OCI-LY3 (cell line): Measurements from ENCODE around the gene DHDH.
"Not testable (repeated sequence)": the region's sequence is repeated elsewhere in the genome, so short reads cannot be mapped to it uniquely, and the experiment has no call there.

ENCODE experiments used
- H2AFZ ChIP-seq: fragments of 200-600, 300-600 bp; shearing (Covaris generic); 2 replicates; pipeline ENCODE4 v1.6.0; 2014; ENCODE audit warnings: antibody characterized with exemption, low read depth, low read length
- H3K27ac ChIP-seq: fragments of 200-600, 300-600 bp; sonication (generic); 2 replicates; pipeline ENCODE4 v1.5.1; 2014; ENCODE audit warnings: mild to moderate bottlenecking, low read length, moderate library complexity, mixed read lengths
- H3K27me3 ChIP-seq: fragments of 200-600, 300-600 bp; sonication (generic); 2 replicates; pipeline ENCODE4 v1.6.1; 2014; ENCODE audit warnings: low read depth, low read length, mixed read lengths
- H3K36me3 ChIP-seq: fragments of 200-600, 300-600 bp; sonication (generic); replicated peaks from 2 replicates; pipeline ENCODE3; 2014; ENCODE audit warnings: low read depth, low read length, mixed read lengths
- H3K4me1 ChIP-seq: fragments of 300-600, 200-600 bp; sonication (generic); 2 replicates; pipeline ENCODE4 v1.6.1; 2014; ENCODE audit warnings: low read length, mixed read lengths
- H3K4me2 ChIP-seq: fragments of 200-600, 300-600 bp; sonication (generic); 2 replicates; pipeline ENCODE4 v1.6.1; 2014; ENCODE audit warnings: low read length, mixed read lengths
- H3K4me3 ChIP-seq: fragments of 300-600, 200-600 bp; sonication (generic); 2 replicates; pipeline ENCODE4 v1.5.1; 2014; ENCODE audit warnings: antibody characterized with exemption, mild to moderate bottlenecking, low read length, moderate library complexity
- H3K79me2 ChIP-seq: fragments of 300-600, 200-600 bp; shearing (Covaris generic); 2 replicates; pipeline ENCODE4 v1.6.1; 2014; ENCODE audit warnings: mild to moderate bottlenecking, low read length, mixed read lengths
- H3K9ac ChIP-seq: fragments of 300-600, 200-600 bp; shearing (Covaris generic); 2 replicates; pipeline ENCODE4 v1.6.0; 2014; ENCODE audit warnings: mild to moderate bottlenecking, low read length, moderate library complexity
- H3K9me3 ChIP-seq: fragments of 200-600, 300-600 bp; shearing (Covaris generic); 2 replicates; pipeline ENCODE4 v1.6.1; 2014; ENCODE audit warnings: low read length, mixed read lengths; ENCODE audit not compliant: insufficient read depth
- H4K20me1 ChIP-seq: fragments of 200-600, 300-600 bp; sonication (generic); 2 replicates; pipeline ENCODE4 v1.6.1; 2016; ENCODE audit warnings: low read length, mixed read lengths; ENCODE audit not compliant: insufficient read depth
- CTCF ChIP-seq: fragments of 200-600, 300-600 bp; sonication (generic); IDR thresholded peaks from 2 replicates; pipeline ENCODE4 v1.5.1; 2014; ENCODE audit warnings: antibody characterized with exemption, low read length, low read depth
- EZH2phosphoT487 ChIP-seq: fragments of 200-600 bp; shearing (Covaris generic); IDR thresholded peaks from 2 replicates; pipeline ENCODE4 v1.6.1; 2018; ENCODE audit warnings: antibody characterized with exemption, mixed run types, low read depth

DHDH gene

GRCh38 chr19:48933382-48933932 is at the start of gene DHDH:
DHDH (plus strand) TSS chr19:48933699; CDS start chr19:48933722, 23 bp downstream.
- peaks cover 8% of the 10 kb centered on the region for H3K27me3 ChIP-seq
- H3K4me1 ChIP-seq: peaks cover 11% of the 10 kb centered on the region
- no peak for TF ChIP-seq EZH2phosphoT487
- TF ChIP-seq CTCF: no peak
- H3K4me3 ChIP-seq: peak within 1 kb of the TSS; percentile 82
- no peaks in the 10 kb centered on the region for H4K20me1 ChIP-seq
- no peaks in the 10 kb centered on the region for H3K9me3 ChIP-seq
- H3K4me2 ChIP-seq: peak within 1 kb of the TSS; percentile 83
- peak within 1 kb of the TSS; percentile 33; the same call in 1 of the 2 replicates for H3K9ac ChIP-seq
- peak within 1 kb of the TSS; percentile 81 for H2AFZ ChIP-seq
- H3K27ac ChIP-seq: no peak within 1 kb of the TSS
- no peaks in the 10 kb centered on the region for H3K79me2 ChIP-seq
- no peaks in the 10 kb centered on the region for H3K36me3 ChIP-seq

DNA sequence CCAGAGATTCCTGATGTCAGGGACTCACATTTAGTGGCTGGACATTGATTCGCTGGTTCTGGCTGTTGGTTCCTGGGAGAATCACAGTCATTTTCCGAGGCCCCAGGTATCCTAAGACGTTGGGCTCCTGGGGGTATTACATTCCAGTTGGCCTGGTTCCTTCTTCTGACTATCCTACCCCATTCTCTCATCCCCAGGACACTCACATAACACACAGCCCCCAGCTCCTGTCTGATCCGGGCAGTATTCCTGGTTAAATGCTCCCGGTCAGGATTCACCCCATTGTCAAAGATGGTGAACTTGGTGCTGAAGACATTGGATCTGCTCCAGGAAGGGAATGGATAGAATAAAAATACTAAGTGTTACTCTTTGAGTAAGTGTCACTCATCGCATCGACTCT is 49.8 kb upstream of the DHDH start:
- peaks cover 39% of the 10 kb centered on the region for H3K4me1 ChIP-seq
- TF ChIP-seq CTCF: no peak
- TF ChIP-seq EZH2phosphoT487: no peak
- no peak overlapping the region for H3K27ac ChIP-seq
- no peak overlapping the region for H2AFZ ChIP-seq
- no peaks in the 10 kb centered on the region for H4K20me1 ChIP-seq
- no peaks in the 10 kb centered on the region for H3K27me3 ChIP-seq
- H3K36me3 ChIP-seq: peaks cover 20% of the 10 kb centered on the region
- no peak overlapping the region for H3K4me2 ChIP-seq
- no peak overlapping the region for H3K9ac ChIP-seq
- H3K4me3 ChIP-seq: no peak overlapping the region
- H3K79me2 ChIP-seq: no peaks in the 10 kb centered on the region
- H3K9me3 ChIP-seq: peaks cover 11% of the 10 kb centered on the region

DNA sequence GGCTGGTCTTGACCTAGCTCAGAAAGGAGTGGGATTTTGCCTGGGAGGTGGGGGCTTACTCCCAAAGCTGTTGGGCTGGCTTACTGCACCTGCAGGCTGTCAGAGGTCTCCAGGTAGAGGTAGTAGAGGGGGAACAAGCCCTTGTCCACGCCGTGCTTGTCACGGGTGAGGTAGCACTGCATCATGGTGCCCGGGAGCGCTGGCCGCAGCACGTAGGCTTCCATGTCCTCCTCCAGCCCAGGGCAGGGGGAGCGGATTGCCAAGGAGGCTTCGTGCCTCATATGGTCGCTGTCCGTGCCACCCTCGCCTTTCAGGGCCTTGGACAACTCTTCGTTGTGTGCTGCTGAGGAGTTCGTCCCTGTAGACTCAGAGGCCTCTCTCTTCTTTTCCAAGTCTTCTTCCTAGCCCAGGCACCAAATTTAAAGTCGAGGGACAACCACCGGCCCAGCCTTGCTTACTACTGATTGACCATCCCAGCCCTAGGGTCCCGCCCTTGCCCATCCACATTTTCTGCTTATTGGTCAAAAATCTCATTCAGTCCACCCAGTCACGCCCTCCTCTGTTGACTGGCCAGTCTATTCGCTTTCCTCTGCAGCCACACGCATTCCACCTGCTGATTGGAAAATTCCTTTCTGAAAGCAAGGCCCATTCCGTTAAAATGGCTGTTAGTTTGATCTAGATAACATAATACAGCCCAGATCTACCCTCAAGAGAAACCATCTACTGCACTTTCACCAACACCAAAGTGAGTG is 45.5 kb upstream of the DHDH start:
- no peaks in the 10 kb centered on the region for H3K27me3 ChIP-seq
- peaks cover 41% of the 10 kb centered on the region for H3K4me1 ChIP-seq

DNA sequence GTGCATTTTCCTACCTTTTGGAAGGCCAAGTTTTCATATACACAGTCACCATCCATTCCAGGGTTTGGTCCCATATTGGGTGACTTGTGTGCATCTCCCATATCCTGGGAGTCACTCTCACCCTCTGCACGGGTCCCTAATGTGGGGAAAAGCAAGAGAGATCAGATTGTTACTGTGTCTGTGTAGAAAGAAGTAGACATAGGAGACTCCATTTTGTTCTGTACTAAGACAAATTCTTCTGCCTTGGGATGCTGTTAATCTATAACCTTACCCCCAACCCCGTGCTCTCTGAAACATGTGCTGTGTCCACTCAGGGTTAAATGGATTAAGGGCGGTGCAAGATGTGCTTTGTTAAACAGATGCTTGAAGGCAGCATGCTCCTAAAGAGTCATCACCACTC is 44.0 kb upstream of the DHDH start:
- H3K4me1 ChIP-seq: peaks cover 41% of the 10 kb centered on the region
- not testable (repeated sequence) for H3K79me2 ChIP-seq, H3K27ac ChIP-seq

More for the DNA sequence above, 45.5 kb upstream of the DHDH start:
- Histone ChIP-seq H3K9ac (no peak overlapping the region), H3K36me3 (peaks cover 6% of the 10 kb centered on the region), H2AFZ (no peak overlapping the region), H3K4me3 (no peak overlapping the region), H3K79me2 (no peaks in the 10 kb centered on the region), H3K27ac (no peak overlapping the region), H4K20me1 (no peaks in the 10 kb centered on the region), H3K9me3 (no peaks in the 10 kb centered on the region), H3K4me2 (no peak overlapping the region)
- no peak for TF ChIP-seq EZH2phosphoT487
- no peak for TF ChIP-seq CTCF

More for the DNA sequence above, 44.0 kb upstream of the DHDH start:
- H3K27me3 ChIP-seq, H4K20me1 ChIP-seq, H2AFZ ChIP-seq, H3K36me3 ChIP-seq, H3K4me3 ChIP-seq, H3K9me3 ChIP-seq, H3K9ac ChIP-seq, H3K4me2 ChIP-seq: not testable (repeated sequence)
